Kidney epithelial cell (primary cell): Measurements from ENCODE around the gene MOK. TPM values are rescaled to one million over a fixed set of nuclear protein-coding genes. Genes with fewer than 3 reads are reported as not detected.

Experiments used
- DNase-seq: peaks from one replicate; pipeline ENCODE4 v3.0.0-alpha.2; 2010; ENCODE audit warnings: low read depth
- H3K27me3 ChIP-seq: 2 replicates; pipeline ENCODE4 v1.6.0; 2011; ENCODE audit warnings: low read length; ENCODE audit not compliant: control insufficient read depth, insufficient read depth
- H3K36me3 ChIP-seq: 2 replicates; pipeline ENCODE4 v1.5.1; 2011; ENCODE audit warnings: low read length; ENCODE audit not compliant: control insufficient read depth, insufficient read depth
- H3K4me3 ChIP-seq: 2 replicates; pipeline ENCODE4 v1.5.1; 2011; ENCODE audit warnings: low read depth, mild to moderate bottlenecking, control low read depth, low read length
- total RNA-seq: library from RNA; depleted of rRNA; stranded (reverse); fragments of >200 nt; gene quantifications from 2 replicates; pipeline ENCODE4 v1.2.3, GENCODE V29; 2015
- TF ChIP-seq, protein P1 (sequence below): IDR thresholded peaks from 2 replicates; pipeline ENCODE4 v1.5.1; 2011; ENCODE audit warnings: mild to moderate bottlenecking, moderate library complexity, low read length, control low read depth, inconsistent platforms; ENCODE audit not compliant: insufficient read depth, poor library complexity, severe bottlenecking

MOK gene
- total RNA-seq, 1 donor from 2014 or later: 5.1 TPM

DNA sequence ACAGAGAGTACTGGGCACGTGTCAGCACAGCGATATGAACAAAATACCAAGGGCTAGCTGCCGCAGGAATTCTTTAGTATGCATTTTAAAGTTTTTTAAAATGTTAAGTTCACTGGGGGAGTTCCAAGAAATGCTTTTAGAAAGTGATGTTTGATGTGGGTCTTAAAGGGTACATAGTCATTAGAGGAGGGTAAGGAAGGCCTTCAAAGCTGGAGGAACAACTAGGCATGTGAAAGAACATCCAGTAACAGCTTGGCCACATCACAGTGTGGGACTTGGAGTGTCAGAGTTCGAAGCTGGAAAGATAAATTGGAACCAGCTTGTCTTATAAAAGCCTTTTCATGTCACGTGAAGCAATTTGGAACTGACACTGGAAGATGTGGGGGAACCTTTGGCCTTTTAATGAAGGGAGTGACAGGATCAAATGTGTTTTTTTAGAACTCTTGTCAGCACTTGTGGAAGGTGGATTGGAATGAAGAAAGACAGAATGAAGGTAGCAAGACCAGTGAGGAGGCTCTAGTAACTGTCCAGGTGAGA, 107.6 kb downstream of the MOK start:
- H3K36me3 ChIP-seq: no peaks in the 10 kb centered on the region
- DNase-seq: no peak

DNA sequence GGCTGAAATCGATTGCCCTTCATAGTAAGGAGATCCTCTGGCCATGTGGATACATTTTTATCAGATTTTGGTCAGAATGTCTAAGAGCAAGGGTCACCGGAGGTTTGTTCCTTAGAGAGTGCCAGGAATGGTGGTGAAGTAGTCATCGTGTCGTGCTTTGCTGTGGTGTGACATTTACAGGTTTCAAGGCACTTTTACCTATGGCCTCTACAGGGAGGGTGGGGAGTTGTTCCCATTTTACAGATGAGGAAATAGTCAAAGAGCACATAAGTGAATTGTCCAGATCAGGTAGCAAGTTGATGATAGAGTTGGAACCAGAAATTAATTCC, 108.1 kb downstream of the MOK start:
- DNase-seq: no peak
- TF ChIP-seq, protein P1, sequence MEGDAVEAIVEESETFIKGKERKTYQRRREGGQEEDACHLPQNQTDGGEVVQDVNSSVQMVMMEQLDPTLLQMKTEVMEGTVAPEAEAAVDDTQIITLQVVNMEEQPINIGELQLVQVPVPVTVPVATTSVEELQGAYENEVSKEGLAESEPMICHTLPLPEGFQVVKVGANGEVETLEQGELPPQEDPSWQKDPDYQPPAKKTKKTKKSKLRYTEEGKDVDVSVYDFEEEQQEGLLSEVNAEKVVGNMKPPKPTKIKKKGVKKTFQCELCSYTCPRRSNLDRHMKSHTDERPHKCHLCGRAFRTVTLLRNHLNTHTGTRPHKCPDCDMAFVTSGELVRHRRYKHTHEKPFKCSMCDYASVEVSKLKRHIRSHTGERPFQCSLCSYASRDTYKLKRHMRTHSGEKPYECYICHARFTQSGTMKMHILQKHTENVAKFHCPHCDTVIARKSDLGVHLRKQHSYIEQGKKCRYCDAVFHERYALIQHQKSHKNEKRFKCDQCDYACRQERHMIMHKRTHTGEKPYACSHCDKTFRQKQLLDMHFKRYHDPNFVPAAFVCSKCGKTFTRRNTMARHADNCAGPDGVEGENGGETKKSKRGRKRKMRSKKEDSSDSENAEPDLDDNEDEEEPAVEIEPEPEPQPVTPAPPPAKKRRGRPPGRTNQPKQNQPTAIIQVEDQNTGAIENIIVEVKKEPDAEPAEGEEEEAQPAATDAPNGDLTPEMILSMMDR: no peak
- H3K36me3 ChIP-seq: no peaks in the 10 kb centered on the region
- no peak overlapping the region for H3K4me3 ChIP-seq
- H3K27me3 ChIP-seq: no peaks in the 10 kb centered on the region

More for the DNA sequence above, 107.6 kb downstream of the MOK start:
- H3K4me3 ChIP-seq: no peak overlapping the region
- H3K27me3 ChIP-seq: no peaks in the 10 kb centered on the region
- TF ChIP-seq, protein P1: no peak

DNA sequence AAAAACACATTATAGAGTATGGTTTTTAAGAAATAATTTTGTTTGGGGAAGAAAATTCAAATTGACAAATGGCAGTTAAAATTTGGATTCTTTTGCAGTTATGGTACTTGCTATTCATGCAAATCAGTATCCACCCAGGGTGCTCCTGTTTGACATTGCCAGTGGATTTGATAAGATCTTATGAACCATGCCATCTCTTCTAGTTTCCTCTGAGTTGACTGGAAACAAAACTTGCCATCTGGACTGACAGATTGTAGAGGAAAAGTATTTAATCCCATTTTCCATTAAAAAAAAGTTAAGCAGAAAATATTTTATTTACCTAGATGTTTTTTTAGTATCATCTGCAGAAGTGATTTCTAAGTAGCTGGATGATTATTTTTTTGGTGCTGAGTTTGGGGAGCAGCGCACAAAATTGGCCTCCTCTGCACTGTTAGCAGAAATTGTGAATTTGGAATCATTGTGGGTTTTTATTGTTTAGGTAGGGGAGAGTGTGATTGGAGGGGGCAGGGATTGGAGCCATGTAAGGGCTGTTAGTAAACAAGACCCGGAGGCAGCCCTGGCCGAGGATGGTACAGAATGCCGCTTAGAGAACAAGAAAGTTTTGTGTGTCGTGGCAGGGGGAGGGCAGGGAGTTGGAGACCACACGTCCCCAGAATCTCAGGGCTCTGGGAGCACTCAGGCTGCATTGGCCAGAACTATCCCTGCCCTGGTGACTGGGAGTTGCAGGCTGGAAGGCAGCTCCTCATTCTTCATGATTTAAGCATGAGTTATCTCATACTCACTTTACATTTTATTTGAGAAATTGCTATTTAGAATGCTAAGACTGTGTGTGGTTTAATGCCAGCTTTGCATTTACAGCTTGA, 108.7 kb downstream of the MOK start:
- no peak for DNase-seq
- TF ChIP-seq, protein P1: no peak
- Histone ChIP-seq H3K4me3 (no peak overlapping the region), H3K36me3 (no peaks in the 10 kb centered on the region), H3K27me3 (no peaks in the 10 kb centered on the region)

DNA sequence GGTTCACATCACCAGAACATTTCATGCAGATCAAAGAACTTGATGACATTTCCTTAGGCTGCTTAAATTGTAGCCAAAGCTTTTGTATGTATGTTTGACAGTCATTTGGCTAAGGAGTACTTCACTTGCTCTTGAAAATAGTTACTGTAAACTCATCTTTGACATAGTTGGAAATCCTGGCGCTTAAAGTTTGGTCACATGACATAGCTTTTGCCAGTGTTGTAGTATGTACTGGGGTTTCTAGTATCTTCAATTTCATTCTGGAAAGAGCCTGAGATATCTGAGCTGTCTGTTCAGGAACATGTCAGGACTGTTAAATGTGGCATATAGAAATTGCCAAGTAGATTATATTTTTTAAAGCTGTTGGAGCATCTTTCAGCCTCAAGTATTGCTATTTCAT, 109.5 kb downstream of the MOK start:
- no peak for DNase-seq
- Histone ChIP-seq H3K4me3 (no peak overlapping the region), H3K36me3 (no peaks in the 10 kb centered on the region), H3K27me3 (no peaks in the 10 kb centered on the region)
- TF ChIP-seq, protein P1: no peak

DNA sequence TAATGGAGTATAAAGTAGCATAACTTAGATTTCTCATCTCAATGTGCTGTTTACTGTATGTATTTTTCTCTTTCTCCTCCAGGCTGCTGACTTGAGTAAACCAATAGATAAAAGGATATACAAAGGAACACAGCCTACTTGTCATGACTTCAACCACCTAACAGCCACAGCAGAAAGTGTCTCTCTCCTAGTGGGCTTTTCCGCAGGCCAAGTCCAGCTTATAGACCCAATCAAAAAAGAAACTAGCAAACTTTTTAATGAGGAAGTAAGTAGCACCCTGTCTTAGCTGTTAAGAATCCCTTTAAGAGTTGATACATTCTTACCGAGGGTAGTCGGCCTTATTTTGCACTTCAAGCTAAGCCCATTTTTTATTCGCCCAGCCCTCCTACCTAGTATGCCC, 110.1 kb downstream of the MOK start:
- Histone ChIP-seq H3K4me3 (no peak overlapping the region), H3K36me3 (no peaks in the 10 kb centered on the region), H3K27me3 (no peaks in the 10 kb centered on the region)
- DNase-seq: no peak
- TF ChIP-seq, protein P1: no peak
